GM19328 (cell line): ENCODE results near the gene BABAM2.
A peak's percentile ranks its signal among the peaks of the same experiment; 100 is the strongest.
"Not testable (repeated sequence)": the region's sequence is repeated elsewhere in the genome, so short reads cannot be mapped to it uniquely, and the experiment has no call there.

ENCODE experiments used
- ATAC-seq: cut with Tn5 transposase; IDR thresholded peaks from one replicate; pipeline ENCODE4 v1.9.1; 2021; ENCODE audit warnings: mild to moderate bottlenecking, moderate library complexity; ENCODE audit not compliant: unreplicated experiment

Gene BABAM2

DNA sequence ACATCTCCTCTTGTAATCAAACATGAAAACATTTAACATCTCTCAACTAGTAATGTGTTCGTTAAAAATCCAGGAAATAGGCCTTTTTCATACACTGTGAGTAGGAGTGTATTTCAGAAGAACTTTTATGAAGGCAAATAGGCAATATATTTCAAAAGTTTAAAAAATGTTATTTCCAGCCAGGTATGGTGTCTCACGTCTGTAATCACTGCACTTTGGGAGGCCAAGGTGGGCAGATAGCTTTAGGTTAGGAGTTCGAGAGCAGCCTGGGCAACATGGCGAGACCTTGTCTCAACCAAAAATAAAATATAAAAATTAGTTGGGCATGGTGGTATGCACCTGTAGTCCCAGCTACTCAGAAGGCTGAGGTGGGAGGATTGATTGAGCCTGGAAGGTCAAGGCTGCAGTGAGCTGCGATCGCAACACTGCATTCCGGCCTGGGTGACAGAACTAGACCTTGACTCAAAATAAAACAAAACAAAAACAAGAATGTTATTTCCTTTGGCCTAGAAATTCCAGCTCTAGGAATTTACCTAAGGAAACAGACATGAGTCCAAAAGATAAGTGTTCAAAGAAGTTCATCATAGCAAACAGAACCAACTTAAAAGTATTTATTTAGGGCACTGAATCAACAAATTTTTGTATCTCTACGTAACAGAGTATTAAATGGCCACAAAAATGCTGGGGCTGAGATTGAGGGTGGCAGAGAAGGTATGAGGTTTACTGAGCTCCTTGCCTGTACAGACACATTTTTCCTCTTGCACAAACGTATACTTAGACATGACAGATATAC, 15.2 kb upstream of the BABAM2 start:
- no peak for ATAC-seq

DNA sequence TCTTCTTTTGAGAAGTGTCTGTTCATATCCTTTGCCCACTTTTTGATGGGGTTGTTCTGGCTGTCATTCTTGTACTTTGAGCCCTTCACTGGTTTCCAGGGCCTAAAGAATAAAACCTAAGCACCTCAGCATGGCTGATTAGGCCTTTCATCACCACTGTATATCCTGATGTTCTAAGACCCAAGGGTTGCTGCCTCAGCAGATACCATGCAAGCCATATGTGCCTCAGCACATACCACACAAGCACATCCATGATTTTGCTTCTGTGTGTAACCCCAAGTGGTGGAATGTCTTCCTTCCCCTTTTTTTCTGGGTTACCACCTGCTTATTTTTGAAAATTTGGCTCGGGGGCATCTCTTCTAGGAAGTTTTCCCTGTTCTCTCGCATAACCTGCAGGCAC, 11.7 kb upstream of the BABAM2 start:
- ATAC-seq, result no peak

DNA sequence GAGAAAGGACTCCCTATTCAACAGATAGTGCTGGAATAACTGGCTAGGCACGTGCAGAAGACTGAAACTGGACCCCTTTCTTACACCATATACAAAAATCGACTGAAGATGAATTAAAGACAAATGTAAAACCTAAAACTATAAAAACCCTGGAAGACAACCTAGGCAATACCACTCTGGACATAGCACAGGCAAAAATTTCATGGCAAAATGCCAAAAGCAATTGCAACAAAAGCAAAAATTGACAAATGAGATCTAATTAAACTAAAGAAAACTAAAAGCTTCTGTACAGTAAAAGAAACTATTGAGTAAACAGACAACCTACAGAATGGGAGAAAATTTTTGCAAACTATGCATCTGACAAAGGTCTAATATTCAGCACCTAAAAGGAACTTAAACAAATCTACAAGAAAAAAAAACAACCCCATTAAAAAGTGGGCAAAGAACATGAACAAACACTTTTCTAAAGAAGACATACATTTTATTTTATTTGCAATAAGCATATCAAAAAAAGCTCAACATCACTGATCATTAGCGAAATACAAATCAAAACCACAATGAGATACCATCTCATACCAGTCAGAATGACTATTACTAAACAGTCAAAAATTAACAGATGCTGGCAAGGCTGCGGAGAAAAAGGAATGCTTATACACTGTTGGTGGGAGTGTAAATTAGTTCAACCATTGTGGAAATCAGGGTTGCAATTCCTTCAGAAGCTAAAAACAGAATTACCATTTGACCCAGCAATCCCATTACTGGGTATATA, 8.5 kb upstream of the BABAM2 start:
- ATAC-seq, result not testable (repeated sequence)

GRCh38 chr2:27882584-27882922, 8.0 kb upstream of the BABAM2 start:
- ATAC-seq, result not testable (repeated sequence)

DNA sequence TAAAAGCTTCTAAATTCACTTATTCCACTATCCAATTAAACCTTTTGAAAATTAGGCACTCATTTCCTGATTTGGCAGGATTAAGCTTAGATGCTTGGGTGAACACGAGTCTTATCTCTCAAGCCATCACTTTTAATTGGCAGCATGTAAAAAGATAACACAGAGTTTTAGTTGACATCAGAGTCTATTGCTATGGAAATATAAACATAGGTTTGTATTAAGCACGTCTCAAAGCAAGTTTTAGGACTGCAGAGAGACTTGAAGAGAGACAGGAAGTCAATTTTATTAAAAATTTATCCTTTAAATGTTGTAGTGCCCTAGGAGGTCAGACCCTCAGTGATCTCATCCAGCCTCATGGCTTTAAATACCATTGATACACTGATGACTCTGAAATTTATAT, 5.9 kb upstream of the BABAM2 start:
- no peak for ATAC-seq

DNA sequence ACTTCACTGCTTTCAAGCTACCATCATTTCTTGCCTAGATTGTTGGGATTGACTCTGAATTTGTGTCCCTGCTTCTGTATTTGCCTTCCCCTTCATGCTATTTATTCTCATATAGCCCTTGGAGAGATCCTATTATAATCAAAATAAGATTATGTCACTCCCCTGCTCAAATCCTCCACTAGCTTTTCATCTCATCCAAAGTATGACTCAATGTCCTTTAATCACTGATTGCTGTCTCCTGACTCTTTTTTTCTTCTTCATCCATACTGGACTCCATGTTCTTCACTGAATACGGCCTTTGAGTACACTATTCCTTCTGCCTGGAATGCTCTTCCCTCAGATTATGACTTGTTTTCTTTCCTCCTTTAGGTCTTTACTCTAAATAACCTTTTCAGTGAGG, 5.3 kb upstream of the BABAM2 start:
- no peak for ATAC-seq

DNA sequence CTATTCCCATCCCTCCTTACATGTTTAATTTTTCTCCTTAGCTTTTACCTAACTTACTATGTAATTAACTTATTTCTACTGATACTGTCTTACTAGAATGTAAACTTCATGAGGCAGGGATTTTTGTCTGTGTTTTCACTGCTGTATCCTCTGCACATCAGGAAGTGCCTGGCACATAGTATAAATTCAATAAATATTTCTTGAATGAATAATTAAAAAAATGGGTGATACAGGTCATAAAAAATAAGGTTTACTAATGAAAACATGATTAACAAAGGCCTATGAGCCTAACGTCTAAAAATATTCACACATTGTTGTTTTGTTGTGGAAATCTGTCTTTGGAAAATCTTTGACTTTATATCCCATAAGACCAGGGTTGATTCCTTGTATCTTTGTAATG, 4.9 kb upstream of the BABAM2 start:
- no peak for ATAC-seq

- no peak for ATAC-seq
These were observed 4.2 kb upstream of the BABAM2 start for GRCh38 chr2:27886322-27886721.

DNA sequence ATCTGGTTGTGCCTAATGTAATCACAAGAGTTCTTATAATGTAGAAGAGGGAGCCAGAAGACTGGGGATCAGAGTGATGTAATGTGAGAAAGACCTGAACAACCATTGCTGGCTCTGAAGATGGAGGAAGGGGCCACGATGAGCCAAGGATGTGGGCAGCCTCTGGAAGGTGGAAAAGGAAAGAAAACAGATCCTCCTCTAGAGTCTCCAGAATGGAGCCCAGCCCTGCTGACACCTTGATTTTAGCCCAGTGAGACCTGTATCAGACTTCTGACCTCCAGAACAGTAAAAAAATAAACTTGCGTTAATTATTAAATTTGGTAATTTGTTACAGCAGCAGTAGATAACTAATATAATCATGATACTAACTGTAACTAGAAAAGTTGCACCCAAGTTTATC, 3.4 kb upstream of the BABAM2 start:
- no peak for ATAC-seq

- ATAC-seq, result no peak
These were observed 2.7 kb upstream of the BABAM2 start for GRCh38 chr2:27887830-27888229.

- ATAC-seq, result no peak
These were observed 1.7 kb upstream of the BABAM2 start for GRCh38 chr2:27888790-27889189.

GRCh38 chr2:27889774-27890145, 769 bp upstream of the BABAM2 start:
- ATAC-seq, result peak; percentile 11

GRCh38 chr2:27890924-27891672, 569 bp downstream of the BABAM2 start:
- peak; percentile 14 for ATAC-seq

- ATAC-seq, result no peak
These were observed 1.2 kb downstream of the BABAM2 start for GRCh38 chr2:27891673-27892105.

GRCh38 chr2:27893006-27893405, 2.5 kb downstream of the BABAM2 start:
- no peak for ATAC-seq

DNA sequence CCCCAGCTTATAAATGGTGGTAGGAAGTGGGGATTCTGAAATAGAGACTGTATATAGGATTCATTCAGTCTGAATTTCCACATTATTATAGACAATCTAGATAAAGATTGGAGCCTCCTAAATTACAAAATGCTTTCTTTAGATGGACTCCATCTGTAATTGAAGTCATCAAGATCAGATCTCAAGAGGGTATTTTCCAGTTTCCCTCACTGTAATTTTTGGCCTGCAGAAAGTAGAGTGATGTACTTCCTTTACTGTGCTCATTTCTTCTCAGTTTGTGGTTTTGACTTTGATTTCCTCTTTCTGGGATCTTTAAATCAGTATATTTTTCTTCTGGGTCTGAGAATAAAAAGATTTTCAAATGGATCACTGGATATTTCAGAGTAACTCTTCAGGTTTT, 7.2 kb downstream of the BABAM2 start:
- no peak for ATAC-seq

GRCh38 chr2:27901234-27901633, 10.7 kb downstream of the BABAM2 start:
- ATAC-seq, result no peak

- ATAC-seq, result no peak
These were observed 11.6 kb downstream of the BABAM2 start for GRCh38 chr2:27902098-27902497.

- ATAC-seq, result no peak
These were observed 12.5 kb downstream of the BABAM2 start for GRCh38 chr2:27903018-27903417.

DNA sequence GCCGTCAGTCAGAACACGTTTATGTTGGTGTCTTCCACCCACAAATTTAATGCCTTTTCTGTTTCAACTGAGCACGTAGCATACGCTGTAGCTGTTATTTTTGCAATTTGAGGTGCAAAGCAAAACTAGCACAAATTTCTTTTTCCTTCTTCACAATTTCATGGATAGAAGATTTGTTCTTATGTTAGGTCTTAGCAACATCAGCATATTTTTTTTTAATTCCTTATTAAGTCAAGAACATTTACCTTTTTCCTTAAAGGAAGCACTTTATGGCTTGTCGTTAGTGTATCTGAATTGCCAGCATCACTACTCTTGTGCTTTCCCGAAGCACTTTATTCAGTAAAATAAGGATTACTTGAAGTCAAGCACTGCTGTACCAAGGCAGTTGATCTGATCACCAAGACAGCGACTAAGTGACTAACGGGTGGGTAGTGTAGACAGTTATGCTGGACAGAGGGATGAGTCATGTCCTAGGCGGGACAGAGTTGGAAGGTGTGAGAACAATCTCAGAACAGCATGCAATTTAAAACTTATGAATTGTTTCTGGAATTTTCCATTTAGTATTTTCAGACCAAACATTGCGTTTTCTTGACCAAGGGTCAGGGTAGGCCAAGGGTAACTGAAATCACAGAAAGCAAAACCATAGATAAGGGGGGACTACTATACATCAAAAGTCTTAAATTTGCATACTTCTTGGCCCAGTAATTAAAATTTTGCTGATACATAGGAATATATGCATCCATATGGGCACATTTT, 13.3 kb downstream of the BABAM2 start:
- ATAC-seq, result no peak

GRCh38 chr2:27904405-27904665, 13.8 kb downstream of the BABAM2 start:
- no peak for ATAC-seq
